Bronchial epithelial cell (primary cell): ENCODE results near the gene TSHR. TPM values are rescaled to one million over a fixed set of nuclear protein-coding genes. Genes with fewer than 3 reads are reported as not detected.

Experiments
- DNase-seq: peaks from one replicate; pipeline ENCODE4 v3.0.0-alpha.2; 2010; ENCODE audit warnings: low read depth
- FAIRE-seq: peaks from 2 replicates; lab custom pipeline; 2011; peaks lifted over from hg19 to GRCh38; lab: Jason Lieb, UNC
- H3K27me3 ChIP-seq: 2 replicates; pipeline ENCODE4 v1.5.1; 2011; ENCODE audit warnings: low read length; ENCODE audit not compliant: control insufficient read depth, insufficient read depth
- H3K36me3 ChIP-seq: 2 replicates; pipeline ENCODE4 v1.5.1; 2011; ENCODE audit warnings: low read length; ENCODE audit not compliant: control insufficient read depth, insufficient read depth
- H3K4me3 ChIP-seq: 2 replicates; pipeline ENCODE4 v1.5.1; 2011; ENCODE audit warnings: mild to moderate bottlenecking, low read depth, low read length, control low read depth
- CTCF ChIP-seq: IDR thresholded peaks from 2 replicates; pipeline ENCODE4 v1.5.1; 2011; ENCODE audit warnings: mild to moderate bottlenecking, moderate library complexity, low read length, control low read depth, inconsistent platforms; ENCODE audit not compliant: insufficient read depth, severe bottlenecking
- total RNA-seq: library from RNA; depleted of rRNA; stranded (reverse); fragments of >200 nt; gene quantifications from 2 replicates; pipeline ENCODE4 v1.2.1, GENCODE V29; 2014

Gene TSHR
- total RNA-seq, 1 donor from 2014 or later = not detected

- Histone ChIP-seq H3K4me3 (no peak overlapping the region), H3K36me3 (no peaks in the 10 kb centered on the region), H3K27me3 (no peaks in the 10 kb centered on the region)
- FAIRE-seq = no peak
- TF ChIP-seq CTCF = no peak
- no peak for DNase-seq
These were observed 135.7 kb downstream of the TSHR start for GRCh38 chr14:81091139-81091538.

- Histone ChIP-seq H3K27me3 (no peaks in the 10 kb centered on the region), H3K36me3 (no peaks in the 10 kb centered on the region), H3K4me3 (no peak overlapping the region)
- DNase-seq (no peak), FAIRE-seq (no peak)
- no peak for TF ChIP-seq CTCF
These were observed 136.2 kb downstream of the TSHR start for GRCh38 chr14:81091660-81092059.

GRCh38 chr14:81093651-81094050 is 138.2 kb downstream of the TSHR start:
- Histone ChIP-seq H3K36me3 (no peaks in the 10 kb centered on the region), H3K4me3 (no peak overlapping the region), H3K27me3 (no peaks in the 10 kb centered on the region)
- FAIRE-seq (no peak), DNase-seq (no peak)
- no peak for TF ChIP-seq CTCF

GRCh38 chr14:81095539-81095938 is 140.1 kb downstream of the TSHR start:
- no peak overlapping the region for H3K4me3 ChIP-seq
- no peaks in the 10 kb centered on the region for H3K27me3 ChIP-seq
- DNase-seq (peak; percentile 72), FAIRE-seq (no peak)
- no peaks in the 10 kb centered on the region for H3K36me3 ChIP-seq
- no peak for TF ChIP-seq CTCF

GRCh38 chr14:81096656-81097055 is 141.2 kb downstream of the TSHR start:
- TF ChIP-seq CTCF = no peak
- FAIRE-seq (no peak), DNase-seq (no peak)
- no peak overlapping the region for H3K4me3 ChIP-seq
- no peaks in the 10 kb centered on the region for H3K36me3 ChIP-seq
- no peaks in the 10 kb centered on the region for H3K27me3 ChIP-seq

GRCh38 chr14:81102217-81102616 is 146.8 kb downstream of the TSHR start:
- no peak overlapping the region for H3K4me3 ChIP-seq
- no peaks in the 10 kb centered on the region for H3K27me3 ChIP-seq
- no peaks in the 10 kb centered on the region for H3K36me3 ChIP-seq
- DNase-seq (no peak), FAIRE-seq (no peak)
- no peak for TF ChIP-seq CTCF
